Panc1 (cell line): ENCODE results near the gene SPATA31C1.

Experiments
- TCF7L2 ChIP-seq: IDR thresholded peaks from 2 replicates; pipeline ENCODE4 v1.6.1; 2011; ENCODE audit warnings: mild to moderate bottlenecking, low read depth, low read length, inconsistent platforms
- TF ChIP-seq, protein P1 (sequence below): fragments of 450-650 bp; IDR thresholded peaks from 2 replicates; pipeline ENCODE4 v1.5.1; 2017; ENCODE audit warnings: mild to moderate bottlenecking

DNA sequence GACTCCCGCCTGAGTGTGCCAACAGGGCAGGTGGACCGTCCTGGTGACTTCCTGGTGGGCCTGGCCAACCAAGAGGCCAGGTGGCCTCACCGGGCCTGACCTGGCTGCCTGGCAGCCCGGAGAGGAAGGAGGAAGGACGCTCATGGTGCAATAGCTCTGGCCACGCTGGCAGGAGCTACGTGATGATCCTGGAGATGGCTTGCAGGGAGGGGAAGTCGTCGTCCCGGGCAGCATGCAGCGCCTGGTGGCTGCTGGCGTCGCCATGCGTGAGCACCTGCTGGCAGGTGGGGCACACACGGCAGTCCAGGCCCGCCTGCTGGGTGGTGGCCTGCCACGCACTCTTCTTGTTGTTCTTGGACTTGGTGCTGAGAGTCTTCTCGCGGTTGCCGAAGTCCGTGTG lies 26.3 kb downstream of the SPATA31C1 start:
- TF ChIP-seq, protein P1, sequence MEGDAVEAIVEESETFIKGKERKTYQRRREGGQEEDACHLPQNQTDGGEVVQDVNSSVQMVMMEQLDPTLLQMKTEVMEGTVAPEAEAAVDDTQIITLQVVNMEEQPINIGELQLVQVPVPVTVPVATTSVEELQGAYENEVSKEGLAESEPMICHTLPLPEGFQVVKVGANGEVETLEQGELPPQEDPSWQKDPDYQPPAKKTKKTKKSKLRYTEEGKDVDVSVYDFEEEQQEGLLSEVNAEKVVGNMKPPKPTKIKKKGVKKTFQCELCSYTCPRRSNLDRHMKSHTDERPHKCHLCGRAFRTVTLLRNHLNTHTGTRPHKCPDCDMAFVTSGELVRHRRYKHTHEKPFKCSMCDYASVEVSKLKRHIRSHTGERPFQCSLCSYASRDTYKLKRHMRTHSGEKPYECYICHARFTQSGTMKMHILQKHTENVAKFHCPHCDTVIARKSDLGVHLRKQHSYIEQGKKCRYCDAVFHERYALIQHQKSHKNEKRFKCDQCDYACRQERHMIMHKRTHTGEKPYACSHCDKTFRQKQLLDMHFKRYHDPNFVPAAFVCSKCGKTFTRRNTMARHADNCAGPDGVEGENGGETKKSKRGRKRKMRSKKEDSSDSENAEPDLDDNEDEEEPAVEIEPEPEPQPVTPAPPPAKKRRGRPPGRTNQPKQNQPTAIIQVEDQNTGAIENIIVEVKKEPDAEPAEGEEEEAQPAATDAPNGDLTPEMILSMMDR: no peak
- no peak for TF ChIP-seq TCF7L2
